Astrocyte (in vitro differentiated cells and primary cell): ENCODE measurements around the gene CDH23. TPM values are rescaled to one million over a fixed set of nuclear protein-coding genes. Genes with fewer than 3 reads are reported as not detected.

Experiments
- DNase-seq: peaks from one replicate; pipeline ENCODE4 v3.0.0-alpha.2; 2010; ENCODE audit warnings: low read depth
- FAIRE-seq: peaks from 2 replicates; lab custom pipeline; 2011; peaks lifted over from hg19 to GRCh38; lab: Jason Lieb, UNC
- H2AFZ ChIP-seq: 2 replicates; pipeline ENCODE4 v1.6.0; 2012; ENCODE audit warnings: low read depth, low read length, inconsistent platforms
- H3K27ac ChIP-seq: 2 replicates; pipeline ENCODE4 v1.5.1; 2011; ENCODE audit warnings: low read depth, low read length, inconsistent platforms
- H3K27me3 ChIP-seq: 2 replicates; pipeline ENCODE4 v1.6.0; 2011; ENCODE audit warnings: low read length, inconsistent platforms; ENCODE audit not compliant: insufficient read depth
- H3K36me3 ChIP-seq: 2 replicates; pipeline ENCODE4 v1.5.1; 2011; ENCODE audit warnings: low read length, inconsistent platforms; ENCODE audit not compliant: insufficient read depth
- H3K4me1 ChIP-seq: 2 replicates; pipeline ENCODE4 v1.5.1; 2011; ENCODE audit warnings: low read length, inconsistent platforms; ENCODE audit not compliant: insufficient read depth
- H3K4me2 ChIP-seq: 2 replicates; pipeline ENCODE4 v1.6.0; 2012; ENCODE audit warnings: low read length, inconsistent platforms
- H3K4me3 ChIP-seq: 2 replicates; pipeline ENCODE4 v1.5.1; 2011; ENCODE audit warnings: low read depth, mild to moderate bottlenecking, low read length, inconsistent platforms; ENCODE audit not compliant: insufficient read depth
- H3K79me2 ChIP-seq: 2 replicates; pipeline ENCODE4 v1.6.0; 2012; ENCODE audit warnings: mild to moderate bottlenecking, low read length, inconsistent platforms; ENCODE audit not compliant: insufficient read depth
- H3K9ac ChIP-seq: 2 replicates; pipeline ENCODE4 v1.6.0; 2012; ENCODE audit warnings: mild to moderate bottlenecking, low read length, inconsistent platforms
- H3K9me3 ChIP-seq: 2 replicates; pipeline ENCODE4 v1.5.1; 2012; ENCODE audit warnings: low read depth, mild to moderate bottlenecking, low read length, inconsistent platforms; ENCODE audit not compliant: insufficient read depth
- H4K20me1 ChIP-seq: 2 replicates; pipeline ENCODE4 v1.6.0; 2012; ENCODE audit warnings: low read length, inconsistent platforms; ENCODE audit not compliant: insufficient read depth
- H3K27ac Mint-ChIP-seq: one replicate; pipeline ENCODE4 v1.8.0; 2021; ENCODE audit warnings: mild to moderate bottlenecking, mixed read lengths; ENCODE audit not compliant: unreplicated experiment
- H3K27me3 Mint-ChIP-seq: one replicate; pipeline ENCODE4 v1.8.0; 2021; ENCODE audit warnings: low read depth, mixed read lengths; ENCODE audit not compliant: unreplicated experiment
- H3K36me3 Mint-ChIP-seq: one replicate; pipeline ENCODE4 v1.8.0; 2021; ENCODE audit warnings: low read depth, mixed read lengths; ENCODE audit not compliant: unreplicated experiment
- H3K4me1 Mint-ChIP-seq: one replicate; pipeline ENCODE4 v1.8.0; 2021; ENCODE audit warnings: low read depth, mixed read lengths; ENCODE audit not compliant: unreplicated experiment
- H3K4me3 Mint-ChIP-seq: one replicate; pipeline ENCODE4 v1.8.0; 2021; ENCODE audit warnings: mild to moderate bottlenecking, moderate library complexity, mixed read lengths; ENCODE audit not compliant: unreplicated experiment
- H3K9me3 Mint-ChIP-seq: one replicate; pipeline ENCODE4 v1.8.0; 2021; ENCODE audit warnings: mild to moderate bottlenecking, mixed read lengths; ENCODE audit not compliant: unreplicated experiment
- CTCF ChIP-seq: IDR thresholded peaks from 2 replicates; pipeline ENCODE4 v1.5.1; 2011; ENCODE audit warnings: low read depth, mild to moderate bottlenecking, inconsistent platforms, low read length, moderate library complexity; ENCODE audit not compliant: insufficient read depth
- EZH2 ChIP-seq: IDR thresholded peaks from 2 replicates; pipeline ENCODE4 v1.6.1; 2012; ENCODE audit warnings: mild to moderate bottlenecking, low read length, inconsistent platforms; ENCODE audit not compliant: insufficient read depth
- total RNA-seq: library from RNA; stranded (reverse); gene quantifications from 2 replicates; pipeline ENCODE4 v1.2.1, GENCODE V29; 2021

Gene CDH23
- total RNA-seq, 1 donor from 2014 or later = not detected

- FAIRE-seq (no peak), DNase-seq (no peak)
- no peaks in the 10 kb centered on the region for H3K27me3 ChIP-seq
- no peak overlapping the region for H3K4me3 Mint-ChIP-seq
- H3K27me3 Mint-ChIP-seq = peaks cover 43% of the 10 kb centered on the region
- no peaks in the 10 kb centered on the region for H4K20me1 ChIP-seq
- H3K4me2 ChIP-seq = no peak overlapping the region
- H3K79me2 ChIP-seq = no peaks in the 10 kb centered on the region
- no peak overlapping the region for H3K27ac Mint-ChIP-seq
- H2AFZ ChIP-seq = no peak overlapping the region
- H3K9me3 Mint-ChIP-seq = peaks cover 4% of the 10 kb centered on the region
- H3K9me3 ChIP-seq = peaks cover 3% of the 10 kb centered on the region
- no peaks in the 10 kb centered on the region for H3K36me3 Mint-ChIP-seq
- TF ChIP-seq CTCF = no peak
- H3K4me1 Mint-ChIP-seq = peaks cover 7% of the 10 kb centered on the region
- no peak overlapping the region for H3K4me3 ChIP-seq
- no peak overlapping the region for H3K9ac ChIP-seq
- H3K27ac ChIP-seq = no peak overlapping the region
- H3K4me1 ChIP-seq = no peaks in the 10 kb centered on the region
- no peaks in the 10 kb centered on the region for H3K36me3 ChIP-seq
Observed at GRCh38 chr10:71743089-71743838, 346.5 kb downstream of the CDH23 start.

- Histone ChIP-seq H4K20me1 (no peaks in the 10 kb centered on the region), H3K9ac (no peak overlapping the region), H3K27ac (no peak overlapping the region), H3K4me2 (no peak overlapping the region), H3K9me3 (peaks cover 3% of the 10 kb centered on the region), H3K36me3 (no peaks in the 10 kb centered on the region), H3K79me2 (no peaks in the 10 kb centered on the region), H2AFZ (no peak overlapping the region), H3K4me3 (no peak overlapping the region), H3K4me1 (no peaks in the 10 kb centered on the region), H3K27me3 (no peaks in the 10 kb centered on the region)
- no peak for DNase-seq
- Mint-ChIP-seq H3K4me1 (peaks cover 7% of the 10 kb centered on the region), H3K36me3 (no peaks in the 10 kb centered on the region), H3K4me3 (no peak overlapping the region), H3K27ac (no peak overlapping the region), H3K9me3 (peaks cover 4% of the 10 kb centered on the region), H3K27me3 (peaks cover 47% of the 10 kb centered on the region)
- TF ChIP-seq CTCF (no peak), EZH2 (no peak)
- FAIRE-seq = no peak
Observed at GRCh38 chr10:71743866-71744265, 347.1 kb downstream of the CDH23 start.
